Prostate gland (tissue), 2 donors: ENCODE measurements around the gene ASB3. TPM values are rescaled to one million over a fixed set of nuclear protein-coding genes. Genes with fewer than 3 reads are reported as not detected.
A peak's percentile ranks its signal among the peaks of the same experiment; 100 is the strongest.
"Not testable (repeated sequence)": the region's sequence is repeated elsewhere in the genome, so short reads cannot be mapped to it uniquely, and the experiment has no call there.

ENCODE experiments used
- DNase-seq: peaks from one replicate; pipeline ENCODE4 v3.0.0-alpha.2; 2019; ENCODE audit warnings: low spot score
- H3K27ac ChIP-seq, 2 donors: fragments of 200-600 bp; sonication (generic); 2 replicates each; pipeline ENCODE4 v1.5.1; 2017 to 2019
- H3K27me3 ChIP-seq: fragments of 200-600 bp; sonication (generic); replicated peaks from 2 replicates; pipeline ENCODE4 v1.5.1; 2019; ENCODE audit not compliant: insufficient read depth
- H3K36me3 ChIP-seq, 2 donors: fragments of 200-600 bp; sonication (generic); 1 replicate in 1 of 2; 2 replicates in 1 of 2; pipeline versions ENCODE4 v1.5.1 to v1.8.1; 2017 to 2019
- H3K4me1 ChIP-seq: fragments of 200-600 bp; sonication (generic); replicated peaks from 2 replicates; pipeline ENCODE4 v1.5.1; 2019
- H3K4me3 ChIP-seq, 2 donors: fragments of 200-600 bp; sonication (generic); 2 replicates each; pipeline ENCODE4 v1.5.1; 2017 to 2019
- H3K9me3 ChIP-seq: fragments of 200-600 bp; sonication (generic); 2 replicates; pipeline ENCODE4 v1.5.1; 2017
- POLR2A ChIP-seq: fragments of 450-650 bp; IDR thresholded peaks from one replicate; pipeline ENCODE4 v1.6.1; 2016; ENCODE audit warnings: antibody characterized with exemption, mild to moderate bottlenecking
- POLR2AphosphoS5 ChIP-seq: sonication (generic); formaldehyde crosslinking; IDR thresholded peaks from one replicate; pipeline ENCODE4 v1.6.1; 2017; ENCODE audit warnings: antibody characterized with exemption
- WGBS: methylation state at CpG from one replicate; pipeline ENCODE4 v1.1.5; 2018; 5-methylcytosine and 5-hydroxymethylcytosine counted together
- intact Hi-C: fragments of 100-400 bp; cut with DNase I; formaldehyde crosslinking; loops from one replicate; pipeline ENCODE4 v1.14.2; 2022
- total RNA-seq, 2 donors: library from RNA; depleted of rRNA; stranded (reverse); fragments of >200 nt; gene quantifications; one replicate each; pipeline ENCODE4 v1.1.0, GENCODE V29; 2016
- TF ChIP-seq, protein P1 (sequence below), 4 experiments: fragments of 200-600 bp in 2 of 4; fragments of 450-650 bp in 2 of 4; sonication (generic) in 2 of 4; IDR thresholded peaks; 1 replicate in 3 of 4; 2 replicates in 1 of 4; pipeline ENCODE4 v1.5.1; 2016 to 2019; ENCODE audit warnings: antibody characterized with exemption in 4 of 4, mild to moderate bottlenecking in 2 of 4, moderate library complexity in 2 of 4

ASB3 gene
- total RNA-seq, 2 donors from 2014 or later = 14.3 to 23.6 TPM

DNA sequence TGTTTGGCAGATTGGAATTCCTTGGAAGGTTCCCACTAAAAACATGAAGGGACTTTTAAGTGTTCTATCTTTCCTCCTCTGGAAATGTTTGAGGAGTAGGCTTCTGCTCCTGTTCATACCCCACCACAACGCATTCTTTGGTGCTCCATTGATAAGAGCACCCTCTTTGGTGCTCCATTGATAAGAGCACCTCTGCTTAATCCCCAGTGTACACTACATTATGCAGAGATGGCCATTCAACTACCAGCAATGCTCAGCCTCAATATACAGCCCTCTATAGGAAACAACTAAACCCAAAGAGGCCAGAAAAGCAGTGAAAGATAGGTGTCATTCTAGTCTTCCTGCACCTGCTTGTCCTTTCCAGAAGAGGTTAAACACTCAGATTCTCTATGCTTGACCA lies 21.0 kb downstream of the ASB3 start:
- WGBS = 96% methylated on average over 1 of the region's 1 CpG
- H3K27ac ChIP-seq = no peak overlapping the region
- intact Hi-C loops = no loop called here
- TF ChIP-seq POLR2A (no peak), POLR2AphosphoS5 (no peak)
- no peaks in the 10 kb centered on the region for H3K4me1 ChIP-seq
- no peak for DNase-seq
- H3K9me3 ChIP-seq = no peaks in the 10 kb centered on the region
- no peaks in the 10 kb centered on the region for H3K36me3 ChIP-seq
- H3K4me3 ChIP-seq = no peak overlapping the region
- H3K27me3 ChIP-seq = no peaks in the 10 kb centered on the region

DNA sequence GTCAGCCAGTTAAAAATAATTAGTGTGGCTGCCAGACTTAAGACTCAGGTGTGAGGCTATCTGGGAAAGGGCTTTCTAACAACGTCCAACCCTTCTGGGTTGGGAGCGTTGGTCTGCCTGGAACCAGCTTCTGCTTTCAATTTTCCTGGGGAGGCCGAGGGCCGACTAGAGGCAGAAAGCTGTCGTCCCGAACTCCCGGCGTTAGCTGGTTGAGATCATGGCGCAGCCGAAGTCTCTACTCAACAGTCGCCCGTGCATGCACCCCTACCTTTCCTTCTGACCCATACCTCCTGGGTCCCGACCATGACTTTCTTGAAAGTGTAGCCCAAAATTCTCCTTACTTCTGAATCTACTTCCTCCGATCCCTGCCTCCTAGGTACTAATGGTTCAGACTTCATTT lies 29.5 kb downstream of the ASB3 start:
- H3K4me1 ChIP-seq, H3K4me3 ChIP-seq, H3K27me3 ChIP-seq, H3K9me3 ChIP-seq, intact Hi-C loops, H3K27ac ChIP-seq, DNase-seq, H3K36me3 ChIP-seq: not testable (repeated sequence)
- WGBS = 98% methylated on average over 14 of the region's 14 CpGs

DNA sequence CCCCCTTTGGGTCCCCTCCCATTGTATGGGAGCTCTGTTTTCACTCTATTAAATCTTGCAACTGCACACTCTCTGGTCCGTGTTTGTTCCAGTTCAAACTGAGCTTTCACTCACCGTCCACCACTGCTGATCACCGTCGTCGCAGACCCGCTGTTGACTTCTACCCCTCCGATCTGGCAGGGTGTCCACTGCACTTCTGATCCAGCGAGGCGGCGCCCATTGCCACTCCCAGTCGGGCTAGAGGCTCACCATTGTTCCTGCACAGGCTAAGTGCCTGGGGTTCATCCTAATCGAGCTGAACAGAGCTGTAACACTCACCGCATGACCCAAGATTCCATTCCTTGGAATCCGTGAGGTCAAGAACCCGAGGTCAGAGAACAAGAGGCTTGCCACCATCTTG lies 30.1 kb downstream of the ASB3 start:
- H3K4me1 ChIP-seq = no peaks in the 10 kb centered on the region
- WGBS = 97% methylated on average over 15 of the region's 15 CpGs
- no peaks in the 10 kb centered on the region for H3K36me3 ChIP-seq
- TF ChIP-seq POLR2AphosphoS5 (no peak), POLR2A (no peak)
- TF ChIP-seq, protein P1, sequence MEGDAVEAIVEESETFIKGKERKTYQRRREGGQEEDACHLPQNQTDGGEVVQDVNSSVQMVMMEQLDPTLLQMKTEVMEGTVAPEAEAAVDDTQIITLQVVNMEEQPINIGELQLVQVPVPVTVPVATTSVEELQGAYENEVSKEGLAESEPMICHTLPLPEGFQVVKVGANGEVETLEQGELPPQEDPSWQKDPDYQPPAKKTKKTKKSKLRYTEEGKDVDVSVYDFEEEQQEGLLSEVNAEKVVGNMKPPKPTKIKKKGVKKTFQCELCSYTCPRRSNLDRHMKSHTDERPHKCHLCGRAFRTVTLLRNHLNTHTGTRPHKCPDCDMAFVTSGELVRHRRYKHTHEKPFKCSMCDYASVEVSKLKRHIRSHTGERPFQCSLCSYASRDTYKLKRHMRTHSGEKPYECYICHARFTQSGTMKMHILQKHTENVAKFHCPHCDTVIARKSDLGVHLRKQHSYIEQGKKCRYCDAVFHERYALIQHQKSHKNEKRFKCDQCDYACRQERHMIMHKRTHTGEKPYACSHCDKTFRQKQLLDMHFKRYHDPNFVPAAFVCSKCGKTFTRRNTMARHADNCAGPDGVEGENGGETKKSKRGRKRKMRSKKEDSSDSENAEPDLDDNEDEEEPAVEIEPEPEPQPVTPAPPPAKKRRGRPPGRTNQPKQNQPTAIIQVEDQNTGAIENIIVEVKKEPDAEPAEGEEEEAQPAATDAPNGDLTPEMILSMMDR (IDR thresholded peaks at IDR 0.05) = no peak
- no peak for DNase-seq
- no peaks in the 10 kb centered on the region for H3K9me3 ChIP-seq
- no peaks in the 10 kb centered on the region for H3K27me3 ChIP-seq
- no peak overlapping the region for H3K27ac ChIP-seq
- H3K4me3 ChIP-seq = no peak overlapping the region
- intact Hi-C loops = no loop called here

DNA sequence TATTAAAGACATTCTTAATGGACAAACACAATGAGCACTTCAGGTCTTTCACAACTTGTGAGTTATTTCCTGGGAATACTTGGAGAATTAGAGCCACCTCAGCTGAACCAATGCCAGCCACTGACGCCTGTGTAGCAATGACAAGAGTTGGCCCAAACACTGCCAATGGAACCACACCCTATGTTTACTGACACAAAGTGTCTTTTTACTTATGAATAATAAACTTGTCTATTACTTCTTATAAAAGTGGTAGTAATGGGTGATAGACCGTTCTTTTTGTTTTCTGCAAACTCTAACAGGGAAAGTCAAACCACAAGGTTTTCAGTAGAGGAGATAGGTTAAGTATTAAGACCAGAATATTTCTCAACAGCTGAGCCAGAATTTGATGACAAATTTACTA lies 31.6 kb downstream of the ASB3 start:
- no peaks in the 10 kb centered on the region for H3K36me3 ChIP-seq
- 53% methylated on average over 2 of the region's 2 CpGs for WGBS
- no peaks in the 10 kb centered on the region for H3K27me3 ChIP-seq
- H3K4me3 ChIP-seq = no peak overlapping the region
- TF ChIP-seq, protein P1 (IDR thresholded peaks at IDR 0.05) = no peak
- TF ChIP-seq POLR2AphosphoS5 (no peak), POLR2A (no peak)
- H3K27ac ChIP-seq = no peak overlapping the region
- H3K9me3 ChIP-seq = no peaks in the 10 kb centered on the region
- no peaks in the 10 kb centered on the region for H3K4me1 ChIP-seq
- intact Hi-C loops = no loop called here
- peak; percentile 21 for DNase-seq

DNA sequence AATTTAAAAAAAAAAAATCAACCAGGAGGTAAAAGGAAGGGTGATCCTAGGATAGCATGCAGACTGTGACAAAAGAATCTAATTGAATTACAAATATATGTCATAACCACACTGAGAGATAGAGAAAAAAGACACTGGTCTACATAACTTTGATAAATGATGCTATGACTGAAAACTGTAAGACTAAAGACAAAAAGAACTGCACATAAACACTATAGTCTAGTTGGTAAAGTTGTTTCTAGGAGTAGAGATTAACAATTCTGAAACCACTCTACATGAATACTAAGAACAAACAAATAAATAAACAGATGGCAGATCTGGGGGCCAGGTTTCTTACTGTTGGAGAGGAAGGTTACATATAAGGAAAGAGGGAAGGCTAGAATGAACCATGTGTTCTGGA lies 33.7 kb downstream of the ASB3 start:
- TF ChIP-seq POLR2A (no peak), POLR2AphosphoS5 (no peak)
- TF ChIP-seq, protein P1 (IDR thresholded peaks at IDR 0.05) = no peak
- Histone ChIP-seq H3K36me3 (no peaks in the 10 kb centered on the region), H3K4me3 (no peak overlapping the region), H3K27ac (no peak overlapping the region), H3K4me1 (no peaks in the 10 kb centered on the region), H3K9me3 (no peaks in the 10 kb centered on the region), H3K27me3 (no peaks in the 10 kb centered on the region)
- no peak for DNase-seq
- intact Hi-C loops = no loop called here

DNA sequence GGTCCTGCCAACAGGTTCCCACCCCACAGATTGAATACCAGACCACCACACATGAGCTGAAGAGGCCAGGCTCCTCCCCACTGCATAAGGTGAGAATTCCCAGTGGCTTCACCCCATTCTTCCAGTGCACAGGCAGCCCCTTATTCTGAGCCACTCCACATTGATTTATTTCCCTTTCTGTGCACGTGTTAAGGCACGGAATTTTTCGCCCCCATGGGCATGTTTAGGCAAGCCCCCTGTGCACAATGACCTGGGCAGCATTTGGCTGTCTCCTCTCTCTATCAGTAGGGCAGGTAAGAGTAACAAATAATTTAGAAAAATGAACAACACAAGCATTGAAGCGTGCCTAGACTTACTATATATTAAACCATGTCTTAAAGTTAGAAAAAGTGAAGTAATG lies 34.4 kb downstream of the ASB3 start:
- Histone ChIP-seq H3K27me3 (no peaks in the 10 kb centered on the region), H3K9me3 (no peaks in the 10 kb centered on the region), H3K4me3 (no peak overlapping the region), H3K4me1 (no peaks in the 10 kb centered on the region), H3K36me3 (no peaks in the 10 kb centered on the region), H3K27ac (no peak overlapping the region)
- 53% methylated on average over 4 of the region's 4 CpGs for WGBS
- no peak for DNase-seq
- TF ChIP-seq, protein P1 (IDR thresholded peaks at IDR 0.05) = no peak
- TF ChIP-seq POLR2A (no peak), POLR2AphosphoS5 (no peak)
- intact Hi-C loops = no loop called here
